Coronary artery (tissue), 2 donors: Measurements from ENCODE around the gene LGR5.

ENCODE experiments used
- DNase-seq: peaks from one replicate; pipeline ENCODE4 v3.0.0-alpha.2; 2017; ENCODE audit warnings: low spot score
- H3K27ac ChIP-seq, 2 donors: fragments of 200-600 bp; sonication (generic); one replicate each; pipeline ENCODE4 v1.5.1; 2016 to 2019
- H3K4me3 ChIP-seq: fragments of 200-600 bp; sonication (generic); 2 replicates; pipeline ENCODE4 v1.5.1; 2016; ENCODE audit warnings: mild to moderate bottlenecking, moderate library complexity
- TF ChIP-seq, protein P1 (sequence below): fragments of 200-600 bp; sonication (generic); IDR thresholded peaks from one replicate; pipeline ENCODE4 v1.5.1; 2019; ENCODE audit warnings: antibody characterized with exemption

LGR5 gene

DNA sequence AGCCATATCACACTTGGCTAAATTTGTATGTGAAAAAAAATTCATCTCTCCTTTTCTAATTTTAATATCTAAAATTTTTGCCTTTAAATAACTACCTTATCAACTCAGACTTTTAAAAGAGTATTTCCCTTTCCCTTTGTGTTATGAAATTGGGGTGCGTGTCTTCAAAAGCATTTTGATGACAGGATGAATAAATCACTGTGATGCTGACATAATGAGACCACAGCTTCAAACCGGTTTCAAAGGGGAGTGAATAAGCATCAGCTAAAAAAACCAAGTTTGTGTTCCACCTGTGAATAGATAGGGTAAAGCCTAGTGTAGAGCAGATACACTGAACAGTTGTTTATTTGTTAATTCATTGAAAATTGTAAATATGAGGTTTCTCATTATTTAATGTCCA, 85.0 kb downstream of the LGR5 start:
- TF ChIP-seq, protein P1, sequence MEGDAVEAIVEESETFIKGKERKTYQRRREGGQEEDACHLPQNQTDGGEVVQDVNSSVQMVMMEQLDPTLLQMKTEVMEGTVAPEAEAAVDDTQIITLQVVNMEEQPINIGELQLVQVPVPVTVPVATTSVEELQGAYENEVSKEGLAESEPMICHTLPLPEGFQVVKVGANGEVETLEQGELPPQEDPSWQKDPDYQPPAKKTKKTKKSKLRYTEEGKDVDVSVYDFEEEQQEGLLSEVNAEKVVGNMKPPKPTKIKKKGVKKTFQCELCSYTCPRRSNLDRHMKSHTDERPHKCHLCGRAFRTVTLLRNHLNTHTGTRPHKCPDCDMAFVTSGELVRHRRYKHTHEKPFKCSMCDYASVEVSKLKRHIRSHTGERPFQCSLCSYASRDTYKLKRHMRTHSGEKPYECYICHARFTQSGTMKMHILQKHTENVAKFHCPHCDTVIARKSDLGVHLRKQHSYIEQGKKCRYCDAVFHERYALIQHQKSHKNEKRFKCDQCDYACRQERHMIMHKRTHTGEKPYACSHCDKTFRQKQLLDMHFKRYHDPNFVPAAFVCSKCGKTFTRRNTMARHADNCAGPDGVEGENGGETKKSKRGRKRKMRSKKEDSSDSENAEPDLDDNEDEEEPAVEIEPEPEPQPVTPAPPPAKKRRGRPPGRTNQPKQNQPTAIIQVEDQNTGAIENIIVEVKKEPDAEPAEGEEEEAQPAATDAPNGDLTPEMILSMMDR = no peak
- Histone ChIP-seq H3K4me3 (no peak overlapping the region), H3K27ac (no peak overlapping the region)
- DNase-seq = no peak

DNA sequence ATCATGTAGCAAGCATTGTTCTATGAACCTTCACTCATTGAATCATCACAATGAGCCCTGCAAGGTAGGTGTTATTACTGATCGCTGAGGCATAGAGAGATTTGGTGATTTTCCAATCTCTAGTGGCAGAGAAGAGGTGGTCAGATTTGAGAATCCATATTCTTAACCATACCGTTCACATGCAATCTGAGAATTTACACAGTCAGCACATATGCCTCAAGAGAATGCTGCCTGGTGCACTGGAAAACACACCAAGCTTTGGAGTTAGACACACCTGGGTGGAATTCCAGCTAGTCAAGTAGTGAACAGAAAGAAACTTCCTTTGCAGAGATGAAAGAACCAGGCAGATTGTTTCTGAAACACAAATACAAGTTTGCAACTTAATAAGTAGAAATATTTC, 94.1 kb downstream of the LGR5 start:
- TF ChIP-seq, protein P1 = no peak
- no peak overlapping the region for H3K4me3 ChIP-seq
- DNase-seq = no peak
- no peak overlapping the region for H3K27ac ChIP-seq

DNA sequence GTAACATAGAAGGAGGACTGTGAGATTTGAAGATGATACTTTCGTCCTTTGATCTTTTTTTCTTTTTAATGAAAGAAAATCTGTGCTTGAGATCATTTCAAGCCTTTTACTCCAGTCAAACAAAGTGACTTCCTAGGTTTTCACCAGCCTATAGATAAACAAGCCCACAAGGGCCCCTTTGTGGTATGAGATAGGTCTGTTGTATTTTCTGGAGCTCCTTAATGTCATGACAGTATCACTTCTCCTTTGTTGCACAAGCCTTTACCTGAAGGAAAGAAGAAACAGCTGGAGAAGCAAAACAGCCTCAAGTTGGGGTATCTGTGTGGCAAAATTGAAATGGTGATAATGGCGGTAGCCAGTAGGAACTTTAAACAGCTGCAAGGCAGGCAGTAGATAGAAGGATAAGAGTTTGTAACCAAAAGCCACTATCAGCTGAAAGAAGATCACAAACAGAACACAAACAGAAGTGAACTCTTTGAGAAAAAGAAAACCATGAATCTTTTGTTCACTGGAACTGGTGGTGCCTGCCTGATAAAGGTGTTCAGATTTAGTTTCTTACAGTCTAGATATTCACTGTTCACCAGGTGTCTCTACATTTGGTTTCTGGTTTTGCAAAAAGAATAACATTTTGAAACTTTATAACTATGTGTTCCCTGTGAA, 96.8 kb downstream of the LGR5 start:
- Histone ChIP-seq H3K27ac (no peak overlapping the region), H3K4me3 (no peak overlapping the region)
- DNase-seq = no peak
- TF ChIP-seq, protein P1 = no peak

DNA sequence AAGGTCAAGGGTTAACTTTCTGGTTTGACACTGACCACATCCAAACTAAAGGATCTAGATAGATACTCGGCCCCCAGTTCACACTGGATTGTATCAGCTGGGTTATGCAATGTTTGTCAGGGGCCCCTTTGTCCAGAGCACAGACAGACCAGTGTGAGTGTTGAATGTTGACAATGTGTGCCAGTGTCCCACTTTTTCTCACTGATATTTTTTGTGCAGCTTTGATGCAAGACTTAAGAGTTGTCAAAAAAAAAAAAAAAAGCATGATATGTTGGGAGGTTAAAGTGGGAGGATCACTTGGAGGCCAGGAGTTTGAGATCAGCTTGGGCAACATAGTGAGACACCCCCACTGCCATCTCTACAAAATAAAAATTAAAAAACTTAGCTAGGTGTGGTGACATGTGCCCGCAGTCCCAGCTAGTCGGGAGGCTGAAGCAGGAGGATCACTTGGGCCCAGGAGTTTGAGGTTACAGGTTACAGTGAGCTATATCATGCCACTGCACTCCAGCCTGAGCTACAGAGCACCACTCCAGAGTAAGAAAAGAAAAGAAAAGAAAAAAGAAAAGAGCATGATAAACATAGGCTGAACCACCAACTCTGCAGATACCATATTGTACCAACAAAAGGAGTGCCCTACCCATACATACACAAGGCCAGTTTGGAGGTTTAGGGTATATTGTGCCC, 97.5 kb downstream of the LGR5 start:
- TF ChIP-seq, protein P1 = no peak
- no peak for DNase-seq
- Histone ChIP-seq H3K27ac (no peak overlapping the region), H3K4me3 (no peak overlapping the region)

DNA sequence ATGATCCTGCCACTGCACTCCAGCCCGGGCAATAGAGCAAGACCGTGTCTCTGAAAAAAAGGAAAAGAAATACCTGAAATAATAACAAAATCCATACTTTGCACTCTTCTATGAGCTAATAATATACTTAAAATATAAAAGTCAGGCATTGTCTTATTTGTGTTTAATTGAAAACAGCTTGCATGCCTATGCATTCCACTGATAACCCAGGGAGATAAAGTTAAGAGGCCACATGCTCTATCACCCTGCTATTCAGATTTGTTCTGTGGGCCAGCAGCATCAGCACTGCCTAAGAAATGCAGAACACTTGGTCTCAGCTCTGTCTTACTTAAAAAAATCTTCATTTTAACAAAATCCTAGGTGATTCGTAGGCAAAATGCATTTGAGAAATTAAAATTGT, 99.2 kb downstream of the LGR5 start:
- DNase-seq = no peak
- H3K4me3 ChIP-seq = no peak overlapping the region
- TF ChIP-seq, protein P1 = no peak
- H3K27ac ChIP-seq = no peak overlapping the region

DNA sequence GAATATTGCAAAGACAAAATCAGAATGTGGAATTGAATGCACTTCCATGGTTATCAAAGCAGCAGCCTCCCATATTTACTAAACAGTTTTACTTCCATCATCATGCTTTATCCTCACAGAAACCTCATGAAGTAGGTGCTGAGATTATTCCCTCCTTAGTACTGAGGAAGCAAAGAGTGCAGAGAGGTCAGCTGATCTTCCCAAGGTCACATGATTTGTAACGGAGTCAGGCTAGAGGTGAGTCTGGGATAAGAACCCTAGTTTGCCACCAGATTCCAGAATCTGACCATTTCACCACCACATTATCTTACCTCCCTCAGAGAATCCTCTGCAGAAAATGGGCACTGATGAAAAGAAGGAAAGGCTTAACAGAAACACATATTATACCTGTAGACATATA, 102.0 kb downstream of the LGR5 start:
- DNase-seq = no peak
- H3K27ac ChIP-seq = no peak overlapping the region
- H3K4me3 ChIP-seq = no peak overlapping the region
- TF ChIP-seq, protein P1 = no peak

DNA sequence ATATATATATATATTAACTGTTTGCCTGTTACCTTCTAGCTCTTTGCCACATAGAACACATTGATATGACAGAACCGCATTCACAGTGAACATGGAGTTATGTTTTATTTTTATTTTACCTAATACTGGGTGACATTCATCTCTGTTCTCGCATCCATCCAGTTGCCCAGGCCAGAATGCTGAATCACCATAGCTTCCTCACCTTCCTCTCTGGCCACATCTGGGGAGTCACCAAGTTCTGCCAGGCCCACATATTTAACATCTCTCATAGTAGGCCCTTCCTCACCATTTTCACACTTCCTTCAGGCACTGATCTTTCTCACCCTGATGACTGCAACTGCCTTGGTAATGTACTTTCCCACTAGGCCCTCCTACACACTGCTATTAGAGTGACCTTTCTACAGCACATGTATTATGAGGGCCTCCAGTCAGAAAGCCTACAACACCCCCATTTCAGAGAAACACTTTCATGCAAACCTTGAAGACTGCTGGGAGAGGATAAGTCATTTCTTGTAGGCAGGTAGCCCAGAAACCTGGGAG, 106.8 kb downstream of the LGR5 start:
- no peak for DNase-seq
- no peak overlapping the region for H3K27ac ChIP-seq
- TF ChIP-seq, protein P1 = no peak
- H3K4me3 ChIP-seq = no peak overlapping the region
